ENCODE data around the gene PCBP2.
A peak's percentile ranks its signal among the peaks of the same experiment; 100 is the strongest.

The PCBP2 gene

DNA sequence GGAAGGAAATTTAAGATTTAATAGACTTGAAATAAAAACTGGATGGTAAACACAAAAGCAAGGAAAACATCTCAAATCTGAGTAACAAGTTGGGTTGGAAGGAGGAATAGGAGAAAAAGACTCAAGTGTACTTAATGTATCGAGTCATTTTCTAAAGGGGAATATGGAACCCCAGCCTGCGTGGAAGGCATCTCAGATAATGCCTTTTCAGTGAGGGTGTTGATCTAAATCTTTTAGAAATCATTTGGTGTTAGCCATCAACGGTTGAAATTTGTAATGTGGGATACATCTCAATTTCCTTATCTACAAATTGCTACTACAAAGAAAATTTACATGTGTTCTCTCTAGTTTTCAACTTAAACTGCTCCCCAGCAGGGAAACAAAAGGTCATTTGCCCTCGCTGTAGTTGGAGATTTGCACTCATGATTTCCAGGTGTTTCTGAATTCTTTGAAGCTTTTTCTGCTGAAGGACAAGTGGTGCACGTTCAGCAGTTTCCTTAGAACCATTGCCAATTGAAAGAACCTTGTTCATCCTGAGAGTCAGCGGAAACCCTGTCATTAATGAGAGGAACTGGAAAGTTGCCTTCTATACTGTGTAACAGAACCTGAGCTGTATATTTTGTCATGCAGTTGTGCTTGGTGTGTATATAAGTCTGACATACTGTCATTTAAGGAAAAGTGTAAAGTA lies 2.2 kb downstream of the PCBP2 start:
- no peaks in the 10 kb centered on the region for H3K9me3 Mint-ChIP-seq

DNA sequence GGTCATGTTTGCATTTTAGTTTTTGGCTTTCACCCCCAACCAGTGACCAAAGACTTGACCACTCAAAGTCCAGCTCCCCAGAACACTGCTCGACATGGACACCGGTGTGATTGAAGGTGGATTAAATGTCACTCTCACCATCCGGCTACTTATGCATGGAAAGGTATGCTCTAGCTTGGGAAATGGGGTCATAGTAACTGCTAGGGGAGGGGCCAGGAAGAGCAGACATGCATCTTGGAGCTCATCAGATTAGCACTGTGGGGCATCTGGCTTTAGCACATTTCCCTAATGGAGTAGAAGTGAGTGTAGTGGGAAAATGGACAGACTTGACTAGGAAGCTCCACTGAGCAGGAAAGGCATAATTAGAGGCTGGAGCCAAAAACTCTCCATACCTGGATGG lies 2.8 kb downstream of the PCBP2 start:
- H3K27ac Mint-ChIP-seq, result peak overlapping the region in 1 of 3 experiments; percentile 82
- peaks cover 61% of the 10 kb centered on the region for H3K36me3 Mint-ChIP-seq (ENCODE audit: low read depth)
- H3K27me3 Mint-ChIP-seq (ENCODE audit: low read depth), result no peaks in the 10 kb centered on the region
- no peaks in the 10 kb centered on the region for H3K9me3 Mint-ChIP-seq
- TF ChIP-seq, protein P1, sequence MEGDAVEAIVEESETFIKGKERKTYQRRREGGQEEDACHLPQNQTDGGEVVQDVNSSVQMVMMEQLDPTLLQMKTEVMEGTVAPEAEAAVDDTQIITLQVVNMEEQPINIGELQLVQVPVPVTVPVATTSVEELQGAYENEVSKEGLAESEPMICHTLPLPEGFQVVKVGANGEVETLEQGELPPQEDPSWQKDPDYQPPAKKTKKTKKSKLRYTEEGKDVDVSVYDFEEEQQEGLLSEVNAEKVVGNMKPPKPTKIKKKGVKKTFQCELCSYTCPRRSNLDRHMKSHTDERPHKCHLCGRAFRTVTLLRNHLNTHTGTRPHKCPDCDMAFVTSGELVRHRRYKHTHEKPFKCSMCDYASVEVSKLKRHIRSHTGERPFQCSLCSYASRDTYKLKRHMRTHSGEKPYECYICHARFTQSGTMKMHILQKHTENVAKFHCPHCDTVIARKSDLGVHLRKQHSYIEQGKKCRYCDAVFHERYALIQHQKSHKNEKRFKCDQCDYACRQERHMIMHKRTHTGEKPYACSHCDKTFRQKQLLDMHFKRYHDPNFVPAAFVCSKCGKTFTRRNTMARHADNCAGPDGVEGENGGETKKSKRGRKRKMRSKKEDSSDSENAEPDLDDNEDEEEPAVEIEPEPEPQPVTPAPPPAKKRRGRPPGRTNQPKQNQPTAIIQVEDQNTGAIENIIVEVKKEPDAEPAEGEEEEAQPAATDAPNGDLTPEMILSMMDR (IDR thresholded peaks at IDR 0.05; ENCODE audit: unreplicated experiment in 3 of 3), result no peak
- H3K4me3 Mint-ChIP-seq, result peak overlapping the region; percentile 97 to 100 (median 99)
- peaks cover 30% of the 10 kb centered on the region for H3K4me1 Mint-ChIP-seq

More for the DNA sequence above, 2.2 kb downstream of the PCBP2 start:
- H3K27me3 Mint-ChIP-seq (ENCODE audit: low read depth), result no peaks in the 10 kb centered on the region
- H3K4me3 Mint-ChIP-seq, result peak overlapping the region; percentile 97 to 100 (median 99)
- peak overlapping the region in 2 of 3 experiments; percentile 82 to 98 for H3K27ac Mint-ChIP-seq
- peaks cover 57% of the 10 kb centered on the region for H3K36me3 Mint-ChIP-seq (ENCODE audit: low read depth)
- peaks cover 28% of the 10 kb centered on the region for H3K4me1 Mint-ChIP-seq
- TF ChIP-seq, protein P1 (IDR thresholded peaks at IDR 0.05; ENCODE audit: unreplicated experiment in 3 of 3), result no peak

DNA sequence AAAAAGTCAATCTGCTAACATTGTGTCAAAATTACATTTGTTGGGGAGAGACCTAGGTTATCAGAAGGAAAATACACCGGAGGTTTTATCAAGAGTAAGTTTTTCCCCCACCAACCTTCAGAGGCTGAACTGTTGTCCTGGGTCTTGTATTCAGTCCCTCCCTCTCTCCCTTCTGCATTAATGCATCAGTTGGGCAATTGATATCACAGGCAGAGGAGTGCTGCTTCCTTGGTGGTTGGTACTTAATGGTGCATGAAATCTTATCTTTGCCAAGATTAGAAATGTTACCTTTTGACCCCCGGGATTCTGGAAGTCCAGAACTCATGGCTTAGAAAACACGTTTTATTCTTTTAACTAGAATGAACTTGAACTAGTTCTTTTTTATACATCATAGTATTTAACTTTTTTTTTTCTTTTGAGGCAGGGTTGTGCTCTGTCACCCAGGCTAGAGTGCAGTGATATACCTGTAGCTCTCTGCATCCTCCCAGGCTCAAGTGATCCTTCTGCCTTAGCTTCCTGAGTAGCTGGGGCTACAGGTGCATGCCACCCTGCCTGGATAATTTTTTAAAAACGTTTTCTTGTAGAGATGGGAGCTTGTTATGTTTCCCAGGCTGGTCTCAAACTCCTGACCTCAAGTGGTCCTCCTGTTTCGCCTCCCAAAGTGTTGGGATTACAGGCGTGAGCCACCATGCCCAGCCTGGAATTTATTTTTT lies 4.9 kb downstream of the PCBP2 start:
- Mint-ChIP-seq H3K9me3 (no peaks in the 10 kb centered on the region), H3K27me3 (ENCODE audit: low read depth) (no peaks in the 10 kb centered on the region), H3K4me1 (peaks cover 42% of the 10 kb centered on the region), H3K36me3 (ENCODE audit: low read depth) (peaks cover 77% of the 10 kb centered on the region), H3K27ac (no peak overlapping the region), H3K4me3 (peak overlapping the region in 2 of 3 experiments; percentile 46 to 49)
- TF ChIP-seq, protein P1 (IDR thresholded peaks at IDR 0.05; ENCODE audit: unreplicated experiment in 3 of 3), result no peak

DNA sequence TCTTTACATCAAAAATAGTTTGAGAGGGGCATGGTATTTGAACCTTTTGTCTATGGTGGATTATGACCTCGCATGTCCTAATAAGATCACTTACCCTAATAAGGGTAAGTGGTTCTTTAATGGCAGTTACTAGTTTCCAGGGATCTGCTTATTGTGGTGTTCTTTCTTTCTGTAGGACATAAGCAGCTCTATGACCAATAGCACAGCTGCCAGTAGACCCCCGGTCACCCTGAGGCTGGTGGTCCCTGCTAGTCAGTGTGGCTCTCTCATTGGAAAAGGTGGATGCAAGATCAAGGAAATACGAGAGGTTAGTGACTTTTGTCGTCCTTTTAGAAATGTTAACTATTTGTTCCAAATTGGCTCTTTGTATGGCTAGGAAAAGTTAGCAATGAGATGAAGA lies 7.2 kb downstream of the PCBP2 start:
- no peaks in the 10 kb centered on the region for H3K9me3 Mint-ChIP-seq
- H3K4me1 Mint-ChIP-seq, result peaks cover 42% of the 10 kb centered on the region
- H3K4me3 Mint-ChIP-seq, result no peak overlapping the region
- H3K27me3 Mint-ChIP-seq (ENCODE audit: low read depth), result no peaks in the 10 kb centered on the region
- TF ChIP-seq, protein P1 (IDR thresholded peaks at IDR 0.05; ENCODE audit: unreplicated experiment in 3 of 3), result no peak
- H3K27ac Mint-ChIP-seq, result peak overlapping the region in 1 of 3 experiments; percentile 53
- H3K36me3 Mint-ChIP-seq (ENCODE audit: low read depth), result peaks cover 90% of the 10 kb centered on the region

DNA sequence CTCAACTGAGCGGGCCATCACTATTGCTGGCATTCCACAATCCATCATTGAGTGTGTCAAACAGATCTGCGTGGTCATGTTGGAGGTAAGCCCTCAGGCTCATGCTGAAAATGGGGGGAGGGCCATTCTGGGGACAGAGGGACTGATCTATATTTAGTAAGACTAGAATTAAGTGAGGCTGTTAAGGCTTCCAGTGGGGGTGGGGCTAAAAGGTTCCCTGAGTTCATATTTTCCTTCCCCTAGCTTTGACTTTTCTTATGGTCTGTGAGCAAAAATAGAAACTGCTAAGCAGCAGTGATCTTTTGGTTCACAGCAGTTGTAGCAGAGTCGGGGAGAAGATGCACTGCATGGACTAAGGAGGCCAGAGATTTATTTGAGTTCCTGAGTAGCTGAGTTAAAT lies 9.2 kb downstream of the PCBP2 start:
- peak overlapping the region in 1 of 3 experiments; percentile 17 for H3K4me3 Mint-ChIP-seq
- H3K27ac Mint-ChIP-seq, result peak overlapping the region in 1 of 3 experiments; percentile 36
- TF ChIP-seq, protein P1 (IDR thresholded peaks at IDR 0.05; ENCODE audit: unreplicated experiment in 3 of 3), result no peak
- peaks cover 89% of the 10 kb centered on the region for H3K36me3 Mint-ChIP-seq (ENCODE audit: low read depth)
- H3K4me1 Mint-ChIP-seq, result peaks cover 39% of the 10 kb centered on the region
- H3K9me3 Mint-ChIP-seq, result no peaks in the 10 kb centered on the region
- no peaks in the 10 kb centered on the region for H3K27me3 Mint-ChIP-seq (ENCODE audit: low read depth)

Data from nephron (organoid).